GM18517 (cell line): ENCODE measurements around the gene DNAI1.

Source experiments
- ATAC-seq: cut with Tn5 transposase; IDR thresholded peaks from one replicate; pipeline ENCODE4 v1.9.1; 2021; ENCODE audit warnings: mild to moderate bottlenecking, moderate library complexity; ENCODE audit not compliant: unreplicated experiment

The DNAI1 gene

GRCh38 chr9:34555936-34556525 lies 97.4 kb downstream of the DNAI1 start:
- ATAC-seq, result no peak

GRCh38 chr9:34556949-34557348 lies 98.3 kb downstream of the DNAI1 start:
- no peak for ATAC-seq

DNA sequence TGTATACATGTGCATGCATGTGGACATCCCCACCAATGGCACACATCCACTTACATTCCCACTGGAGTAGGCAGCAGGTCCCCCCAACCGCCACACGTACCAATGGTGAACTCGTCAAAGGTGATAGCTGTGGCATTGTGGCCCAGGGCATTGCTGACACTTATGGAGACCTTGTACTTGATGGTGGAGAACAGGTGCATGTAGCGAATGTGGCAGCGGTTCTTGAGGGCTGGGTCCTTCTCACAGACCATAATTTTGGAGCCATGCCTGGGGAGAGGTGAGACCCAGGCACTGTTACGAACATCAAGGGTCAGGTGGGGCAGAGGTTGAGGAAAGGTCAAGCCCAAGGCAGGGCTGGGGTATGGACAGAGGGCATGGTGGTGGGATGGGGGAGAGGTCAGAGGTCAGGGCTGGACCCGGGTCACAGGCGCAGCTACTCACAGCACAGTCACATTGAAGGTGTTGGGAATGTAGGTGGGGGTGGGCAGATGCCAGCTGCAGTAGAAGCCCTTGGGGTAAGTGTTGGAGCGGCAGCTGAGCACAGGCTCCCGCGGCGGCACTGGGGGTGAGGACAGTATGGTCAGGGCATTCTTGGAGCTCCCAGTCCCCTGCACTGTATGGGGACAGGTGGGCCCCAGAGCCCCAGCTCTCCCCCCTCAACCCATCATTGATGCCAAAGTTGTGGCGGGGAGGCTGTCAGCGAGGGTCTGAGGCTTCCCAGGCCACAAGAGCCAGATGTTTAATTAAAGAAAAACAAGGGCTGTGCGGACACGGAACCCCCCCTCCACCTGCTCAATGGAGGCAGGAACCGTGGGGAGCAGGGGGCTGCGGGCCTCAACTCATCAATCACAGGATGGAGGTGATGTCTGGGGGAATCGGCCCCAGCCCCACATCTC lies 99.1 kb downstream of the DNAI1 start:
- ATAC-seq, result no peak

- no peak for ATAC-seq
Observed at GRCh38 chr9:34558364-34558763, 99.8 kb downstream of the DNAI1 start.

DNA sequence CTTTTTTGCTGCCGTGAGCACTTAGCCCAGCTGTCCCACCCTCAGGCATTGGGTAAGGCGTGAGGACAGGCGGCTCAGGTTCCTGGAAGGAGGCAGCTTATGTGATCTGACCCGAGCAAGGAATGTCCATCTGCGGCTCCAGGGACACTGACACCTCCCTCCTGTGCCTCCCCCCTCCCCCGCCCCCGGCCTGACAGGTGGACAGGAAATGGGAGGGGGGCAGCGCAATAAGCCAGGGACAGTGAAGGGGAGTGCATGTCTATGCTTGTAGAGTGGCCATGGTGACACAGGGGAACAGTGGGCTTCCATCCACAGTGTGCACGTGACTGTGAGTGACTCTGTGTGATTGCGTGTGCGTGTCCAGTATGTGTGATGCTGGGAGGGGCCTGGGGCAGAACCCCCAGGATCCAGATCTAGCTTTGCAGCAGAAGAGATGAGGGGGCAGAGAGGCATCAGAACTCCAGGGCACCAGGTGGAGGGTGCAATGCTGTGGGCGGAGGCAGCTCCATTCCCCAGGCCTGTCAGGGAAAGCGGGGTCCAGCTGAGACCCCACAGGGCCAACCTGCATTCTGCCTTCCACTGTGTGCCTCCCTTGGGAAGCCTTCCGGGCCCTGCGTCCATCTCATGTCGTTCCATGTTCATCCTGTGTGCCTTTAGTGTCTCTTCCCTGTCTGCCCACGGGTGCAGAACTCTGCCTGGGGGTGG lies 100.5 kb downstream of the DNAI1 start:
- no peak for ATAC-seq

- ATAC-seq, result no peak
Observed at GRCh38 chr9:34559624-34560455, 101.2 kb downstream of the DNAI1 start.

- no peak for ATAC-seq
Observed at GRCh38 chr9:34560599-34561214, 102.1 kb downstream of the DNAI1 start.

- ATAC-seq, result no peak
Observed at GRCh38 chr9:34562135-34562745, 103.6 kb downstream of the DNAI1 start.

- no peak for ATAC-seq
Observed at GRCh38 chr9:34563262-34563661, 104.7 kb downstream of the DNAI1 start.

DNA sequence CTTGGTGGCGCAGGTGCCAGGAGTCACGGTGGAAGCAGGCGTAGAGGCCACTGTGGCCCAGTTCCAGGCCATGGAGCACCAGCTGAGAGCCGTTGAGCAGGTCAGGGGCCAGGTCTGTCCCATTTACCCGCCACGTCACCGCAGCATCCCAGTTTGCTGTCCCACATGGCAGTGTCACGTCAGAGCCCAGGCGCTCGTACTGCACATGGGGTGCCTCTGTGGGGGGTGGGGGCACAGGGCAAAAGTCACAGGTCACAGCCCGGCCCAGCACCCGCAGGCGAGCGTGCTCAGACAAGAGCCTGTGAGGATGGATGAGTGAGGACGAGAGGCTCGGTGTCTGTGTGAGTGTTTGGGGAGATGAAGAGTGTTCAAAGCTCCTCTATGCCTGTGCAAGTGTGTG lies 106.0 kb downstream of the DNAI1 start:
- no peak for ATAC-seq

DNA sequence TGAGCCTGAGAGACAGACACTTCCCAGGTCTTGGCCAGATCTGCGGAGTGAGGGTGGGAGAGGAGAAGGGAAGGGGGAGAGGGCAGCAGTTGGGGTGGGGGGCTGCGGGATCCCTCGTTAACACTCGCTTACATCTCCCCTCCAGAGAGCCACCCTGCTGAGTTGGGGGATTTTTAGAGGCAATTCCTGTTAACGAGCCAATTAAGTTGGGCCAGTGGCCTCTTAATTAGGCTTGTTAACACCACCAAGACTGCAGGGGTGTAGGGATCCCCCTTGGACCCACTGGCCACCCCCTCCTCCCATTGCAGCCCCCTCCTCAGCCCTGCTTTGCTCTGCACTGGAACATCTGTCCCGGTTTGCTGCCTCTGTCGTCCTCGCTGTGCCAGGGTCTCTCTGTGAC lies 107.3 kb downstream of the DNAI1 start:
- ATAC-seq, result no peak

- no peak for ATAC-seq
Observed at GRCh38 chr9:34566322-34566721, 107.7 kb downstream of the DNAI1 start.

- no peak for ATAC-seq
Observed at GRCh38 chr9:34566972-34567371, 108.4 kb downstream of the DNAI1 start.

GRCh38 chr9:34568133-34568532 lies 109.5 kb downstream of the DNAI1 start:
- no peak for ATAC-seq

DNA sequence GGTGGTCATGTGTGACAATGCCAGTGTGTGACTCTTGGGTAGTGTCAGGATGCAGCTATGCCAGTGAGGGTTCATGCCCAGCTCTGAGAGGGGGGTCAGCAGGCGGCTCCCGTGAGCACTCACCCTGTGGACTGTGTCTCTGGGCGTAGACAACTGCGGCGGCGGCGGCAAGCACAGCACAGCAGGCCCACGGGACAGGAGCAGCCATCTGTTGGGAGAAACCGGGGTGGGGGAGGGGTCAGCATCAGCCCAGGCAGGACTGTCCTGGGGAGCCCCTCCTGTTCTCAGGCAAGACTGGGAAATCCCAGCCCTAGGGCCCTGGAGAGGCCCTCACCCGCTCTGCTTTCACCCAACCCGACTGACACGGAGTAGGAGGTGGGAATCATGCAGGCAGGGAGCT lies 110.2 kb downstream of the DNAI1 start:
- ATAC-seq, result no peak

DNA sequence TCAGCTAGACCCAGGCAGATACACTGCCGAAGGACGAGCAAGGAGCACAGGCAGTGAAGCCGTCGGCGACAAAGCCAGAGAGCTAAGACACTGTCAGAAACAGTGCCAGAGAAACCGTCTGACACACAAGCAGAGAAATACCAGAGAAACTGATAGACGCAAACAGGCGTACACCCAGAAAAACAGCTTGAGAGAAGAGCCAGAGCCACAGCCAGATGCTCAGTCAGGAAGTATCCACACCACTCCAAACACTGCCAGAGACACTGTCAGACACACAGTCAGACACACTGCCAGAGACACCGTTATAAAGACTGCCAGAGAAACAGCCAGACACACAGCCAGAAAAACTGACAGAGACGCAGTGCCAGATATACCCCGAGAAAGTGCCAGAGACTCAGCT lies 111.8 kb downstream of the DNAI1 start:
- ATAC-seq, result no peak
